Germinal center (tissue), 1 donor: Measurements from ENCODE around the gene CTNNA1.

Experiments
- DNase-seq: peaks from one replicate; pipeline ENCODE4 v3.0.0; 2012; ENCODE audit warnings: mixed read lengths, low spot score

The CTNNA1 gene

GRCh38 chr5:138949988-138950387 lies 196.8 kb downstream of the CTNNA1 start:
- DNase-seq: no peak

GRCh38 chr5:138950421-138951031 lies 197.3 kb downstream of the CTNNA1 start:
- no peak for DNase-seq

GRCh38 chr5:138951091-138951985 lies 198.1 kb downstream of the CTNNA1 start:
- no peak for DNase-seq

GRCh38 chr5:138951986-138952735 lies 198.9 kb downstream of the CTNNA1 start:
- no peak for DNase-seq

GRCh38 chr5:138952962-138953361 lies 199.7 kb downstream of the CTNNA1 start:
- DNase-seq: no peak

GRCh38 chr5:138953387-138954256 lies 200.4 kb downstream of the CTNNA1 start:
- DNase-seq: peak; percentile 48

- DNase-seq: no peak
Observed at GRCh38 chr5:138954257-138955012, 201.2 kb downstream of the CTNNA1 start.

- no peak for DNase-seq
Observed at GRCh38 chr5:138955013-138955660, 201.9 kb downstream of the CTNNA1 start.

- no peak for DNase-seq
Observed at GRCh38 chr5:138955671-138956295, 202.6 kb downstream of the CTNNA1 start.

GRCh38 chr5:138956801-138957200 lies 203.6 kb downstream of the CTNNA1 start:
- DNase-seq: no peak

- DNase-seq: no peak
Observed at GRCh38 chr5:138960145-138960692, 207.0 kb downstream of the CTNNA1 start.

GRCh38 chr5:138961221-138961620 lies 208.0 kb downstream of the CTNNA1 start:
- DNase-seq: no peak

GRCh38 chr5:138961729-138962128 lies 208.5 kb downstream of the CTNNA1 start:
- no peak for DNase-seq

GRCh38 chr5:138962614-138963370 lies 209.6 kb downstream of the CTNNA1 start:
- no peak for DNase-seq

GRCh38 chr5:138963763-138964371 lies 210.6 kb downstream of the CTNNA1 start:
- no peak for DNase-seq

- no peak for DNase-seq
Observed at GRCh38 chr5:138964647-138965201, 211.5 kb downstream of the CTNNA1 start.

- no peak for DNase-seq
Observed at GRCh38 chr5:138965626-138966025, 212.4 kb downstream of the CTNNA1 start.
